SU-DHL-6 (cell line): ENCODE measurements around the gene DAPK2.

Source experiments
- H2AFZ ChIP-seq: fragments of 200-600 bp; sonication (generic); 2 replicates; pipeline ENCODE4 v1.6.1; 2014; ENCODE audit warnings: low read depth, mild to moderate bottlenecking, moderate library complexity, mixed read lengths, antibody characterized with exemption, low read length; ENCODE audit not compliant: severe bottlenecking
- H3F3A ChIP-seq: fragments of 200-600 bp; shearing (Covaris generic); 2 replicates; pipeline ENCODE4 v1.6.0; 2016; ENCODE audit warnings: antibody characterized with exemption, mild to moderate bottlenecking; ENCODE audit not compliant: insufficient read depth
- H3K27ac ChIP-seq: fragments of 200-600 bp; sonication (generic); 2 replicates; pipeline ENCODE4 v1.5.1; 2016; ENCODE audit warnings: low read depth, mild to moderate bottlenecking, low read length, moderate library complexity, mixed read lengths
- H3K27me3 ChIP-seq: fragments of 200-600 bp; sonication (generic), shearing (Covaris generic); 2 replicates; pipeline ENCODE4 v1.6.0; 2014; ENCODE audit warnings: mild to moderate bottlenecking, low read length
- H3K36me3 ChIP-seq: fragments of 200-600 bp; sonication (generic); 2 replicates; pipeline ENCODE4 v1.6.1; 2014; ENCODE audit warnings: mild to moderate bottlenecking, low read length, mixed read lengths
- H3K4me2 ChIP-seq: fragments of 300-600, 200-600 bp; shearing (Covaris generic), sonication (generic); 2 replicates; pipeline ENCODE4 v1.6.0; 2014; ENCODE audit warnings: low read length, low read depth, mild to moderate bottlenecking; ENCODE audit not compliant: poor library complexity, severe bottlenecking
- H3K4me3 ChIP-seq: fragments of 200-600 bp; sonication (generic); 2 replicates; pipeline ENCODE4 v1.5.1; 2014; ENCODE audit warnings: antibody characterized with exemption, low read length, mild to moderate bottlenecking, mixed read lengths; ENCODE audit not compliant: insufficient read depth, poor library complexity, severe bottlenecking
- H3K79me2 ChIP-seq: fragments of 200-600 bp; sonication (generic); 2 replicates; pipeline ENCODE4 v1.6.1; 2014; ENCODE audit warnings: mild to moderate bottlenecking, low read length, moderate library complexity; ENCODE audit not compliant: insufficient read depth
- H3K9ac ChIP-seq: fragments of 200-600 bp; sonication (generic); 2 replicates; pipeline ENCODE4 v1.7.0; 2014; ENCODE audit warnings: mild to moderate bottlenecking, low read length
- H3K9me2 ChIP-seq: fragments of 200-600 bp; sonication (generic); replicated peaks from 2 replicates; pipeline ENCODE4 v1.6.1; 2014; ENCODE audit warnings: low read length; ENCODE audit not compliant: insufficient read depth
- H3K9me3 ChIP-seq: fragments of 200-600 bp; sonication (generic); 2 replicates; pipeline ENCODE4 v1.6.1; 2014; ENCODE audit warnings: low read length, mixed read lengths; ENCODE audit not compliant: insufficient read depth
- H4K20me1 ChIP-seq: fragments of 200-600 bp; sonication (generic); 2 replicates; pipeline ENCODE4 v1.6.1; 2014; ENCODE audit warnings: low read depth, mild to moderate bottlenecking, antibody characterized with exemption, low read length, moderate library complexity, mixed read lengths
- EZH2phosphoT487 ChIP-seq: fragments of 200-600 bp; sonication (generic), shearing (Covaris generic); conservative IDR thresholded peaks from 2 replicates; pipeline ENCODE4 v1.6.1; 2018; ENCODE audit warnings: mild to moderate bottlenecking, antibody characterized with exemption, low read length, moderate library complexity, mixed read lengths
- TF ChIP-seq, protein P1 (sequence below): fragments of 200-600 bp; sonication (generic); IDR thresholded peaks from one replicate; pipeline ENCODE4 v1.5.1; 2017; ENCODE audit warnings: antibody characterized with exemption, mild to moderate bottlenecking, low read length, moderate library complexity; ENCODE audit not compliant: insufficient read depth, poor library complexity, severe bottlenecking

Gene DAPK2

GRCh38 chr15:63908281-63908680 is 138.0 kb downstream of the DAPK2 start:
- H3K27ac ChIP-seq: no peak overlapping the region
- H3K36me3 ChIP-seq: no peaks in the 10 kb centered on the region

DNA sequence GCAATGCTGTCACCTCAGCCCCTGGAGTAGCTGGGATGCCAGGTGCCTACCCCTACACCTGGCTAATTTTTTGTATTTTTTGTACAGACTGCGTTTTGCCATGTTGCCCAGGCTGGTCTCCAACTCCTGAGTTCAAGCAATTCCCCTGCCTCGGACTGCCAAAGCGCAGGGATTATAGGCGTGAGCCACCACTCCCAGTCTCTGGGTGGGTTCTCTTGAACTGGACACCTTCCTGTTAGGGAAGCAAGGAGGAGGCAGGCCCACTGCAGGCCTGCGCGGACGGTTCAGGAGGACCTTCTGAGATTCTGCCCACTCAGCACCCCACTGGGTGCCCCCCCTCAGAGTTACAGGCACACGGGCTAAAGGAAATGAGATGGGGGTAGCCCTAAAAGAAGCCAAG is 138.8 kb downstream of the DAPK2 start:
- H3K9ac ChIP-seq: no peak overlapping the region
- H3K27ac ChIP-seq: no peak overlapping the region
- H3K9me3 ChIP-seq: no peaks in the 10 kb centered on the region
- H2AFZ ChIP-seq: no peak overlapping the region
- H3K27me3 ChIP-seq: no peaks in the 10 kb centered on the region
- H3K4me2 ChIP-seq: no peak overlapping the region
- no peaks in the 10 kb centered on the region for H3K9me2 ChIP-seq
- TF ChIP-seq, protein P1, sequence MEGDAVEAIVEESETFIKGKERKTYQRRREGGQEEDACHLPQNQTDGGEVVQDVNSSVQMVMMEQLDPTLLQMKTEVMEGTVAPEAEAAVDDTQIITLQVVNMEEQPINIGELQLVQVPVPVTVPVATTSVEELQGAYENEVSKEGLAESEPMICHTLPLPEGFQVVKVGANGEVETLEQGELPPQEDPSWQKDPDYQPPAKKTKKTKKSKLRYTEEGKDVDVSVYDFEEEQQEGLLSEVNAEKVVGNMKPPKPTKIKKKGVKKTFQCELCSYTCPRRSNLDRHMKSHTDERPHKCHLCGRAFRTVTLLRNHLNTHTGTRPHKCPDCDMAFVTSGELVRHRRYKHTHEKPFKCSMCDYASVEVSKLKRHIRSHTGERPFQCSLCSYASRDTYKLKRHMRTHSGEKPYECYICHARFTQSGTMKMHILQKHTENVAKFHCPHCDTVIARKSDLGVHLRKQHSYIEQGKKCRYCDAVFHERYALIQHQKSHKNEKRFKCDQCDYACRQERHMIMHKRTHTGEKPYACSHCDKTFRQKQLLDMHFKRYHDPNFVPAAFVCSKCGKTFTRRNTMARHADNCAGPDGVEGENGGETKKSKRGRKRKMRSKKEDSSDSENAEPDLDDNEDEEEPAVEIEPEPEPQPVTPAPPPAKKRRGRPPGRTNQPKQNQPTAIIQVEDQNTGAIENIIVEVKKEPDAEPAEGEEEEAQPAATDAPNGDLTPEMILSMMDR: no peak
- no peak for TF ChIP-seq EZH2phosphoT487
- no peak overlapping the region for H3K4me3 ChIP-seq
- H4K20me1 ChIP-seq: no peaks in the 10 kb centered on the region
- no peaks in the 10 kb centered on the region for H3K79me2 ChIP-seq
- H3F3A ChIP-seq: no peaks in the 10 kb centered on the region
- no peaks in the 10 kb centered on the region for H3K36me3 ChIP-seq

More at GRCh38 chr15:63908281-63908680, 138.0 kb downstream of the DAPK2 start:
- no peak for TF ChIP-seq EZH2phosphoT487
- TF ChIP-seq, protein P1: no peak
- Histone ChIP-seq H3F3A (no peaks in the 10 kb centered on the region), H3K4me2 (no peak overlapping the region), H3K79me2 (no peaks in the 10 kb centered on the region), H2AFZ (no peak overlapping the region), H3K9me2 (no peaks in the 10 kb centered on the region), H3K4me3 (no peak overlapping the region), H3K27me3 (no peaks in the 10 kb centered on the region), H3K9me3 (no peaks in the 10 kb centered on the region), H4K20me1 (no peaks in the 10 kb centered on the region), H3K9ac (no peak overlapping the region)

DNA sequence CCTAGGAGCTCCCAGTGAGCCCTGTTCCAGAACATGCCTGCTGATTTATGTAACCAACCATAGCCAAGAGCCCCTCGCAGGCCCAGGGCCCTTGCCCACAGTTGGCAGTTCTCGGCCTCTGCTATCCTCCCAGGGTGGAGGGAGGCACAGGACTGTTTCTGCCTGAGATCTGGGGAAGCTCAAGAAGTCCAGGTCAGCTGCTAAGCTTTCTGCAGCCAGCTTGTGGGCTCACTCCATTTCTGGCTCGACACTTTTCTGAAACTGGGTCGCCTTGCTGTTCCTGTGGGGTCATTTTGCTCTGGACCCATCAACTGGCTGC is 140.1 kb downstream of the DAPK2 start:
- H3F3A ChIP-seq: no peaks in the 10 kb centered on the region
- no peaks in the 10 kb centered on the region for H3K79me2 ChIP-seq
- no peaks in the 10 kb centered on the region for H3K9me3 ChIP-seq
- no peak overlapping the region for H3K27ac ChIP-seq
- H4K20me1 ChIP-seq: no peaks in the 10 kb centered on the region
- no peak overlapping the region for H3K4me3 ChIP-seq
- H3K9me2 ChIP-seq: no peaks in the 10 kb centered on the region
- no peaks in the 10 kb centered on the region for H3K27me3 ChIP-seq
- TF ChIP-seq EZH2phosphoT487: no peak
- TF ChIP-seq, protein P1: no peak
- H2AFZ ChIP-seq: no peak overlapping the region
- H3K4me2 ChIP-seq: no peak overlapping the region
- no peak overlapping the region for H3K9ac ChIP-seq
- no peaks in the 10 kb centered on the region for H3K36me3 ChIP-seq
